GM19455 (cell line): ENCODE results near the gene ITPKA.
A peak's percentile ranks its signal among the peaks of the same experiment; 100 is the strongest.
"Not testable (repeated sequence)": the region's sequence is repeated elsewhere in the genome, so short reads cannot be mapped to it uniquely, and the experiment has no call there.

Source experiments
- ATAC-seq: cut with Tn5 transposase; IDR thresholded peaks from one replicate; pipeline ENCODE4 v1.9.1; 2021; ENCODE audit not compliant: unreplicated experiment

ITPKA gene

GRCh38 chr15:41493205-41493901, at the start of gene ITPKA:
ITPKA (plus strand) TSS chr15:41493874; CDS start chr15:41493928, 54 bp downstream.
- peak; percentile 73 for ATAC-seq

GRCh38 chr15:41445399-41445798, 48.3 kb upstream of the ITPKA start:
- no peak for ATAC-seq

DNA sequence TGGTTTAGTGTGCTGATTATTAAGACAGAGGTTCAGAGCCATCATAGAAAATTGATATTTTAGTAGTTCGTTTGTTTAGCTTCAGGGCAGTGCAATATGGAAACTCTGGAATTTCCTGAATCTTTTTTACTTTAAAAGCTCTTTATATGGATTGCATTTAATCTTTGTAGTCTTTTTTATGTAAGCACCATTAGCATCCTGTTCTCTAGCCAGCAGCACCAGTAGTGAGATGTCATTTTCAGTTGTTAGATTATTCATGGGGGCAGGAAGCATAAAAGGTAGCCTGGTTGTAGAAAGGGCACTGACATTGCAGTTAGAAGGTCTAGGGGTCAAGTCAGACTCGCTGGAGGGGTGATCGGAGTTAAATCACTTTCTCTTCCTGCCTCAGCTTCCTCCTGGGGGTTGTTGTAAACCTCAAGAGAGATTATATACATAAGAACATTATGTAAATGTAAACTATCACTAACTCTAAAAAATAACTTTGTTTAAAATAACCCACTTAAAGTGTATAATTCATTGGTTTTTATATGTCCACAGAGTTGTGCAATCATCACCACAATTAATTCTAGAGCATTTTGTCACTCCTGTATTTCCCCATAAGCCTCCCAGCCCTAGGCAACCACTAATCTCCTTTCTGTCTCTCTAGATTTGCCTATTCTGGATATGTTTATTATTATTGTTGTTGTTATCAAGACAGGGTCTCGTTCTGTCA, 31.4 kb upstream of the ITPKA start:
- no peak for ATAC-seq

- no peak for ATAC-seq
Measured at GRCh38 chr15:41464889-41465580, 28.6 kb upstream of the ITPKA start.

DNA sequence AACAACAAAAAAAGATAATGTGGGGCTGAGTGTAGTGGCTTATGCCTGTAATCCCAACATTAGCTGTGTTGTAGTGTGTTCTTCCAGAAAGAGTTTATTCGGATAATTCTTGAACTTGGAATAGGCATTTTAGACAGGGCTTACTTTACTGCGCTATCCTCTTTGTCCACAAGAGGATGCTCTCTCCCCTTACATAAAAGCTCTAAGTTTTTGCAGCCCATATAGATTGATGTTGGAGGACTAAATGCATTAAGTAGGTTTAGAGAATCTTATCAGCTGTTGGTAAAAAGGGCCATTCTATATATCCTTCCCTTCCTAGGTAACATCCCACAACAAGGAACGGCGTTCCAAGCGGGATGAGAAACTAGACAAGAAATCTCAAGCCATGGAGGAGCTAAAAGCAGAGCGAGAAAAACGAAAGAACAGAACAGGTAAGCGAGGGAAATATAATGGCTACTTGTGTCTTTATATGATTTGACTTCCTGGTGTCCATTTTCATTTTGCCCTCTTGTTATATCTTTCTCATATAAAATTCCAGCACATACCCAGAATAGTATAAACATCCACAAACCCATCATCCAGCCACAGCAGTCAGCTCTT, 27.8 kb upstream of the ITPKA start:
- no peak for ATAC-seq

DNA sequence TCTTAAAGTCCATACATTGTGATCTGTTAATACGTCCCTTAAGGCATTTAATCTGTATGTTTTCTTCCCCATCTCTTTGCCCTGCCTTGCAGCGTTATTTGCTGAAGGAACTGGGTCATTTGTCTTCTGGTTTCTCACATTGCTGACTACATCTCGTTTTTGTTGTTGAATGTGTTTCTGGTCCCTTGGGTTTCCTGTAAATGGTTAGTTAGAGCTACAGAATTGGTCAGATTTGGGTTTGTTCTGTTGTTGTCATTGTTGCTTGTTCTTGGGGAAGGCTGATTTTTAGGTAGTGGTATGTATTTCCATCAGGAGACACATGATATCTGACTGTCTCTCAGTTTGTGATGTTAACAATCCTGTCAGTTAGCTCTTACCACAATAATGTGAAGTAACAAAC, 27.0 kb upstream of the ITPKA start:
- no peak for ATAC-seq

GRCh38 chr15:41469644-41470043, 24.0 kb upstream of the ITPKA start:
- ATAC-seq, result not testable (repeated sequence)

DNA sequence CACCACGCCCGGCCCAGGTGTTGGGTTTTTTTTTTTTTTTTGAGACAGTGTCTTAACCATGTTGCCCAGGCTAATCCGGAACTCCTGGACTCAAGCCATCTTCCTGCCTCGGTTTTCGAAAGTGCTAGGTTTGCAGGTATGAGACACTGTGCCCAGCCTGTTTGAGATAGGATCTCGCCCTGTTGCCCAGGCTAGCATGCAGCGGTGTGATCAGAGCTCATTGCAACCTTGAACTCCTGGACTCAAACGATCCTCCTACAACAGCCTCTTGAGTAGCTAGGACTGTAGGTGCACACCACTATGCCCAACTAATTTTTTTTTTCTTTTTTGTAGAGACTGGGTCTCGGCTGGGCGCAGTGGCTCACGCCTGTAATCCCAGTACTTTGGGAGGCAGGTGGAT, 20.3 kb upstream of the ITPKA start:
- no peak for ATAC-seq

DNA sequence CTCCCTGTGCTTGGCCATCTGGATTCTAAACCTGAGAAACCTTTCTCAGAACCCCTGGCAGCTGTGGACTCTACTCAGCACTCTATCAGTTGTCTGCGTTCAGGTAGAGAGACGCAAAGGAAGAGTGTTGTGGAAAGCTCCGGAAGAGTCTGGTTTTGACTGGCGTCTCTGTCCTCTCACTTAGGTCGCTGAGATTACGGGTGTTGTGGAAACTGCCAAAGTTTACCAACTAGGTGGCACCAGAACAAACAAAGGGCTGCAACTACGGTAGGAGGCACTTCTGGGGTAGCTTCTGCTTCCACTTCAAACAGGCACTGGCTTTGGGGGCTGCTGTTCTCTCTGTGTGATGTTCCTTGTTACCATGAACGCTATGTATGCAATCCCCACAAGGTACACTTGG, 19.2 kb upstream of the ITPKA start:
- no peak for ATAC-seq

DNA sequence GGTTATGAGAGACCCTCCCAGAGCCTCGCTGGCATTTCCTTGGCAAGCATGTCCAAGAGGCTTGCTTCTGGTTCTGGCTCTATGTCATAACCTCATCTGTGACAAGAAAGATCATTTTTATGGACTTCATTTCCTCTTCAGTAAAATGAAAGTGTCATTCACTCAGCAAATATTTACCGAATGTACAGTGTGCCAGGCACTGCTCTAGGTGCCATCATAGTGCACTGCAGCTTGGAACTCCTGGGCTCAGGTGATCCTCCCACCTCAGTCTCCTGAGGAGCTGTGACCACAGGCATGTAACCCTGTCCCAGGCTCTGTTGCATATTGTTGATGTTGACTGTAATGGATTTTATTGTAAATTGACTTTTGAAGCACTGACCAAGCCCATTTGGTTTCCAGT, 18.7 kb upstream of the ITPKA start:
- no peak for ATAC-seq

DNA sequence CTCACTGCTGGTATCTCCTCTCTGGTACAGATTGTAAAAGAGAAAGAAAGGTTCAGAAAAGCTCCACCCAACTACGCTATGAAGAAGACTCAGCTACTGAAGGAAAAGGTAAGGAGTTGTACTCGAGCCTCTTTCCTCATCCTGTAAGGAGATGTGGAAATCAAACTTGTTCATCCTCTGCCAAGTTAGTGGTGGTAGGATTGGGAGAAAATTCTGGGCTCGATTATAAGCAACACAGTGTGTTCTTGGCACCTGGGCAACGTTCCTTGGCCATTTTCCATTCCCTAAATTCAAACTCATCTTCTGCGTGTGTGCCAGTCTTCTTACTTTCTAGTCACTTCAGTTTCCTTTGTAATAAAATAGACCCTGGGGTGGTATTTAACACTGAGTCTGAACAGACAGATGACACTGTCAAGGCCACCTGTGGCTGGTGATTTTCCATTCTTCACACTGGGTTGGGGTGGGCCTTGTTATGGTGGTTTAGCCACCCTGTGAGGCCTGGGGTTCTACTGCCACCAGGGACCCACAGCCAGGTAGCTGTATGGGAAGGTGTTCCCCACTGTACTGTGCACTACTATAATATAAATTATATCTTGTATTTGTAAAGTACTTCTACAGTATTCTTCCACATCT, 17.1 kb upstream of the ITPKA start:
- ATAC-seq, result no peak

- no peak for ATAC-seq
Measured at GRCh38 chr15:41480396-41481140, 13.1 kb upstream of the ITPKA start.

GRCh38 chr15:41482110-41482877, 11.4 kb upstream of the ITPKA start:
- ATAC-seq, result no peak

DNA sequence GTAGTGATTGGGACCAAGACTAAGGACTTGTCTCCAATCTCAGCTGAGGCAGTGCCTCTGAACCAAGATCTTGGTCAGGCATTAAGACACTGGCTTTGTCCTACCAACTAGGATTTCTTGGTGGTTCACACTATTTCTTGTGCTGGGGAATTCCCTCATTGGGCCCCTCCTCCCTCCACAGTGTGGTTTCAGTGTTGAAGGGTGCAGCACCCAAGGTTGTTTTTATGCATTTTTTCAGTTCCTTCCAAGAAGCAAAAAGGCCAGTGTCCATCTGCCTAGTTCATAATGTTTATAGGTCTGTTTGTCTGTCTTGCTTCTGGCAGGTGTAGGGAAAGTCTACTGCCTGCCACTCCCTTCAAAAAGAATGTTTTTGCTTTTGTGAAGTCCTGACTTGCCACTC, 10.6 kb upstream of the ITPKA start:
- peak; percentile 81 for ATAC-seq

DNA sequence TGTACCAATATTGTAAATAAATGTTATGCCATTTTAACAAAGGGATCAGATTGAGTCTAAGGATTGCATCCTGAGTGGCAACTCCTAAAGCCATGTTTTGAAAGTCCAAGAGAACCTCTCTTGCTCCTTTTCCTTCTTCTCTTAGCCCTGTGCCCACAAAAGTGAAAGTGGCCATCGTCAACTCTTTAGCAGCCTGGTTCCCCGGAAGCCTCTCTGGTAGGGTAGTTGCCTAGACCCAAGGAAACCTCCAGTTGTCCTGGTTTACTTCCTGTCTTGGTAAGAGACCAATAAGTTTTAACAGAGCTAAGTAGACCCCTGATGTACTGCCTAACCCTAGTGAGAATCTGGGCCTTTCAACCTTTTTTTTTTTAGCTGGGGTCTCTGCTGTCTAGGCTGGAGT, 10.2 kb upstream of the ITPKA start:
- ATAC-seq, result no peak

DNA sequence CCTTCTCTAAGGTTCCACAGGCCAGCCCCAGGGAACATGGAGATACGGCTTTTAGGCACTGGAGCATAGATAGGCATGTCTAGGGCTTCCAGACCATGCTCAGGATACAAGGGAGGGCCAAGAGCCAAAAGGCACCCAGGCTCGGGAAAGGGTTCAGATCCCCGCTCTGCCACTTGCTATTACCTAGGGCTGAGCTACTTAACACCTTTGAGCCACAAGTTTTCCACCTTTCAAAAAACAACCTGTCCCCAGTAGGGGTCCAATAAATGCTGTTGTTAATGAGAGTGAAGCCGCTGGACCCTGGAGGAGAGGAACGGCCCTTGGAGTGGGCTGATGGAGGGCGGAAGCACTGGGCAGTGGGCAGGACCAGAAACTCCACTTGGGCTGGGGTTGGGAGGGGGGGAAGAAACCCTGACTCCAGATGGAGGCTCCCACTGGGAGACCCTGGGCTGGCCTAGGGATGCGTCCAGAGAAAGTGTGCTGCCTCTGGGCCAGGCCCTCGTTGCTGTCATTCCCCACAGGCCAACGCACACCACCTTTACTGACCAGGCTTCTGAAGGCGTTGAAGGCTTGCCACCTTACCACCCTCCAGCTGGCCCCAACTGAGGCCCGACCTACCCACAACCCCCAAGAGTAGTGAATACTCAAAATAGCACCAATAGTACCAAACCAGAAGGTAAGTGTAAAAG, 8.6 kb upstream of the ITPKA start:
- ATAC-seq, result no peak

DNA sequence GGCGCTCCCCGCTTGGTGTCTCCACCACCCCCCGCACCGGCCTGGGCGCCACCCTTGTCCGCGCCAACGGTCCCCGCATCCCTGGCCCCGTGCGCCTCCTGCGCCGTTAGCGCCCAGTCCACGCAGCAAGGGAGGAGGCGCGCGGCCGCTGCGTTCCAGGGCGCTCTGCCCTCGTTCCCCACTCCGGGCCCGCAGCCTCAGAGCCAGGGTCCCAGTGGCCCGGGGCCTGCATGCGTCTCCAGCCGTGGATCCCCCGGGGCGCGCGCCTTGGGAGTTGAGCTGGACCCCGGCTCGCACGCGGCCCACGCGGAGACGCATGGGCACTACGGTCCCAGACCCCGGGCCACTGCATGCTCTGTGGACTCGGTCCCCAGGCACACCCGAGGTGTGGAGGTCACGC, 7.4 kb upstream of the ITPKA start:
- ATAC-seq, result no peak

- ATAC-seq, result no peak
Measured at GRCh38 chr15:41487381-41487780, 6.3 kb upstream of the ITPKA start.

DNA sequence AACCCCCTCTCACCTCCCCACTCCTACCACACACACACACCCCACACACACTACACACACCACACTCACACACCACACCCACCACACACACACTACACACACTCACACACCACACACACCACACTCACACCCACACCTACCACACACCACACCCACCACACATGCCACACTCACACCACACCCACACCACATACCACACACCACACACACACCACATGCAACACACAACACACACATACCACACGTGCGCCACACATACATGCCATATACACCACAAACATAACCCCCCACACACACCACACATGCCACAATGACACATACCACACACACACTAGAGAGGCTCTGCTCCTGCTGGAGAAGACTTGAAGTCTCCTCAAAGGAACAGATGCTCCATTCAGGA, 5.9 kb upstream of the ITPKA start:
- no peak for ATAC-seq
